Mucosa of stomach (tissue), 1 donor: ENCODE measurements around the gene TDRKH.

Experiments
- H3K27me3 ChIP-seq: one replicate; pipeline ENCODE4 v1.7.0; 2013; ENCODE audit warnings: mild to moderate bottlenecking, low read length; ENCODE audit not compliant: control insufficient read depth, insufficient read depth
- H3K36me3 ChIP-seq: one replicate; pipeline ENCODE4 v1.7.0; 2013; ENCODE audit warnings: low read length; ENCODE audit not compliant: control insufficient read depth, insufficient read depth
- H3K4me1 ChIP-seq: one replicate; pipeline ENCODE4 v1.7.0; 2013; ENCODE audit warnings: mild to moderate bottlenecking, low read length; ENCODE audit not compliant: control insufficient read depth, insufficient read depth
- H3K4me3 ChIP-seq: one replicate; pipeline ENCODE4 v1.7.0; 2013; ENCODE audit warnings: low read length
- H3K9ac ChIP-seq: one replicate; pipeline ENCODE4 v1.7.0; 2013; ENCODE audit warnings: mild to moderate bottlenecking, low read length, moderate library complexity
- H3K9me3 ChIP-seq: one replicate; pipeline ENCODE4 v1.7.0; 2013; ENCODE audit warnings: mild to moderate bottlenecking, low read length, moderate library complexity; ENCODE audit not compliant: control insufficient read depth
- donor health status: Pancreatic carcinoma.

Gene TDRKH

DNA sequence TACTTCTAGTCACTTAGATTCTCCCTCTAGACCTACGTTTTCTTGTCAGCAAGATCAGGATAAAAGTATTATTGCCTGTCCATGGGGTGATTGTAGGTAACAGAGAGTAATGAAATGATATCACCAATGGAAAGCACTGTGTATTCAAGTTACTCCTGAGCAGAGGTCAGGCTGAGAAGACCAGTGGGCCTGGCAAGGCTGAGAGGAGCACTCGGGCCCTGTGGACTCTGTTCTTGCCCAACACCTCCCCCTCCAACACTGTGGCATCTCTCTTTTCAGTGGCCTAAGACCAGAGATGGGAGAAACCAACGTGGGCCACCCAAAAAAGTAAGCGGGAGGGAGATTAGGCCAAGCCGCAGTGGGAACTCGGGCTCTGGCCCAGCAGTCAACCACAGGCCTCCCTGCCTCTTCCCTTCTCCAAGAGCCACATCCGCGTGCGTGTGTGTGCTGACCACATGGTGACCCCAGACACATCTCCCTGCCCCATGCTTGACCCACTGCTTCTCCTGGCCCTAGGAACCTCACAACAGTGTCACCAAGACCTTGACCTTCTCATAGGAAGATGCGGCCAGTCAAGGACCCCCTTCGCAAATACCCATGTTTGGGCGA is 29.0 kb upstream of the TDRKH start:
- H3K9ac ChIP-seq: no peak overlapping the region
- peaks cover 7% of the 10 kb centered on the region for H3K4me1 ChIP-seq
- H3K4me3 ChIP-seq: no peak overlapping the region
- H3K36me3 ChIP-seq: no peaks in the 10 kb centered on the region
- no peaks in the 10 kb centered on the region for H3K27me3 ChIP-seq
- H3K9me3 ChIP-seq: no peaks in the 10 kb centered on the region

- Histone ChIP-seq H3K4me1 (peaks cover 7% of the 10 kb centered on the region), H3K27me3 (no peaks in the 10 kb centered on the region), H3K4me3 (no peak overlapping the region), H3K36me3 (no peaks in the 10 kb centered on the region), H3K9ac (no peak overlapping the region), H3K9me3 (no peaks in the 10 kb centered on the region)
Observed at GRCh38 chr1:151817353-151817730, 27.0 kb upstream of the TDRKH start.

- Histone ChIP-seq H3K4me1 (peaks cover 7% of the 10 kb centered on the region), H3K4me3 (no peak overlapping the region), H3K27me3 (no peaks in the 10 kb centered on the region), H3K9me3 (no peaks in the 10 kb centered on the region), H3K36me3 (no peaks in the 10 kb centered on the region), H3K9ac (no peak overlapping the region)
Observed at GRCh38 chr1:151816548-151817352, 26.4 kb upstream of the TDRKH start.

DNA sequence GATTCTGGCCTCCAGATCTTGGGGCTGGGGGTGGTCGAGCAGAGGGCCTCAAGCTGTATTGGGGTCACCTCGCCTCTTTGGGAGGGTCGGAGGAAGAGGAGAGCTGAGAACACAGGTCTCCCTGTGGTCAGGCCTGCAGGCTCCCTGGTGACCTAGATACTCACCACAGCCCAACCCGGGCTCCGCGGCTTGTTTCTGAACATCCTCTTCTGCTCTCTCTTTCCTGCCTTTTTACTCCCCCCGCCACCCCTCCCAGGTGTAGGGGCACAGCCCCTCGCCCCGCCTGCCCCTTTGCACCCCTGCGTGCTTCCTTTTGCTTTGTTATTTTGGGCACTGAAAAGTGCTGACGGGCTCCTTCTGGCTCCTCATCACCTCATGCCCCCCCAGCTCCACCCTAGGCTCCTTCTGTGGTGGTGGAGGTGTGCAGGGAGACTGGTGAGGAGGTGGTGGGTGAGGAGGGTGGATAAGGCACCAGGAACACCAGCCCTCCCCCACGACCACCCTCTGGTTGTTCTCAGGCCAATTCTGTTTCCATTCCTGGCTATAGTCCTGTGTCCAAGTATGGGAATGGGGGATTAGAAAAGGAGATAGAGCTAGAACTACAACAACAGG is 25.5 kb upstream of the TDRKH start:
- H3K27me3 ChIP-seq: no peaks in the 10 kb centered on the region
- H3K9ac ChIP-seq: no peak overlapping the region
- peaks cover 2% of the 10 kb centered on the region for H3K4me1 ChIP-seq
- H3K9me3 ChIP-seq: no peaks in the 10 kb centered on the region
- no peak overlapping the region for H3K4me3 ChIP-seq
- H3K36me3 ChIP-seq: no peaks in the 10 kb centered on the region

GRCh38 chr1:151814971-151815545 is 24.8 kb upstream of the TDRKH start:
- H3K36me3 ChIP-seq: no peaks in the 10 kb centered on the region
- H3K4me3 ChIP-seq: no peak overlapping the region
- no peaks in the 10 kb centered on the region for H3K9me3 ChIP-seq
- no peaks in the 10 kb centered on the region for H3K27me3 ChIP-seq
- no peaks in the 10 kb centered on the region for H3K4me1 ChIP-seq
- H3K9ac ChIP-seq: no peak overlapping the region

DNA sequence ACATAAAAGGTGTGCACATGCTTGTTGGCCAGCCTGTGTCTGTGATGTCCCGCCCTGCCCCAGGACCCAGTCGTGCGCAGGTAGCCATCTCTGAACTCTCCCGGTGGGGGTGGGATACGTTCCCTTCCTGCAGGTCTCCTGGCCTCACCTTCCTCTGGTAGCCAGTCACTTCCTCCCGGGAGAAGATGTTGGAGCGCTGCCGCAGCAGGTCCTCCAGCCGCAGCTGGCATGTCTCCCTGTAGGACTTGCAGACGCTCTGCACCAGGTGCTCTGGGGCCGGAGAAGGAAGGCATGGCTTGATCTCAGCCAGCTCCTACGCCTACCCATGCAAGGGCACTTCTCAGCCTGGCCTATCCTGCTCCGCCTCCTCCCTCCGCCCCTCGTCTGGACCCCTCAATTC is 24.1 kb upstream of the TDRKH start:
- Histone ChIP-seq H3K27me3 (no peaks in the 10 kb centered on the region), H3K9me3 (no peaks in the 10 kb centered on the region), H3K4me3 (no peak overlapping the region), H3K4me1 (no peaks in the 10 kb centered on the region), H3K9ac (no peak overlapping the region), H3K36me3 (no peaks in the 10 kb centered on the region)

- Histone ChIP-seq H3K9ac (no peak overlapping the region), H3K4me1 (no peaks in the 10 kb centered on the region), H3K9me3 (no peaks in the 10 kb centered on the region), H3K36me3 (no peaks in the 10 kb centered on the region), H3K4me3 (no peak overlapping the region), H3K27me3 (no peaks in the 10 kb centered on the region)
Observed at GRCh38 chr1:151813271-151813977, 23.1 kb upstream of the TDRKH start.

DNA sequence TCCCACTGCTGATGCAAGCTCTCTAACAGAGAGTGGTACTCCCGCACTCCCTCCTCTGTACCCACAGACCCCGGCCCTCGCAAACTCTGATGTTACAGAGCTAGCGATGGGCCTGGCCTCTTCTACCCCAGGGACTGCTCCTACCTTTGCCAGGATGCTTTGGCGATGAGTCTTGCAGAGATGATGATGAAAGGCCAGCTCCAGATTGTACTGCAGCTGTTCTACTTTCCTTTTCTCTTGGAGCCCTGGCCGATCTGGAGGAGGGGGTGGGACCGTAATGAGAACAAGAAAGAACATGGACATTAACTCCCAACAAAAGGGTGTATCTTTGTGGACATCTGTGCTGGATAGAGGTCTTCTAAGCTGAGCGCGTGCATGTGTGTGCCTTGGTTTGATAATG is 20.9 kb upstream of the TDRKH start:
- H3K4me3 ChIP-seq: no peak overlapping the region
- no peaks in the 10 kb centered on the region for H3K9me3 ChIP-seq
- no peaks in the 10 kb centered on the region for H3K4me1 ChIP-seq
- no peak overlapping the region for H3K9ac ChIP-seq
- H3K36me3 ChIP-seq: no peaks in the 10 kb centered on the region
- H3K27me3 ChIP-seq: no peaks in the 10 kb centered on the region

- H3K27me3 ChIP-seq: no peaks in the 10 kb centered on the region
- H3K4me1 ChIP-seq: no peaks in the 10 kb centered on the region
- no peak overlapping the region for H3K4me3 ChIP-seq
- H3K36me3 ChIP-seq: no peaks in the 10 kb centered on the region
- no peaks in the 10 kb centered on the region for H3K9me3 ChIP-seq
- no peak overlapping the region for H3K9ac ChIP-seq
Observed at GRCh38 chr1:151809985-151810556, 19.8 kb upstream of the TDRKH start.

- no peak overlapping the region for H3K4me3 ChIP-seq
- no peak overlapping the region for H3K9ac ChIP-seq
- no peaks in the 10 kb centered on the region for H3K27me3 ChIP-seq
Observed at GRCh38 chr1:151809290-151809984, 19.1 kb upstream of the TDRKH start.

DNA sequence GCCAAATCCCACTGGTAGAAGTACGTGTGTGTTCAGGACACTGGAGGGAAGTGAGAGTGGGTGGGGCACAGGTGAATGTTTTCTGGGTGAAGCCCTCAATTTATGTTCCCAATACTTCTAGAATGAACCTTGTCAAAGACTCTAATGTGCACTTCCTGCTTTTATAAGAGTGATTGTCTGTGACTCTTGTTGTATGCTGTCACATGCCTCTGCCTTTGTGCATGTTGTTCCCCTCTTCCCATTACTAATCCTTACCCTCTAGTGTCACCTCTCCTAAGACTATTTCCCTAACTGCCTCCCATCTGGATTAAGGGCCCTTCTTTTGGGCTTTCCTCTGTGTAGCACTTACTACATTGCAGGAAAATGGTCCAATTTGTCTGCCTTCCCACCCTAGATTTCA is 17.5 kb upstream of the TDRKH start:
- no peaks in the 10 kb centered on the region for H3K27me3 ChIP-seq
- no peaks in the 10 kb centered on the region for H3K9me3 ChIP-seq
- no peak overlapping the region for H3K4me3 ChIP-seq
- no peak overlapping the region for H3K9ac ChIP-seq
- H3K36me3 ChIP-seq: no peaks in the 10 kb centered on the region
- no peaks in the 10 kb centered on the region for H3K4me1 ChIP-seq

More at GRCh38 chr1:151809290-151809984, 19.1 kb upstream of the TDRKH start:
- no peaks in the 10 kb centered on the region for H3K9me3 ChIP-seq
- H3K36me3 ChIP-seq: no peaks in the 10 kb centered on the region
- H3K4me1 ChIP-seq: no peaks in the 10 kb centered on the region
